Esophagus muscularis mucosa (tissue), 3 donors: ENCODE results near the gene STARD13.

ENCODE experiments used
- CTCF ChIP-seq, 3 experiments: fragments of 200-600 bp in 2 of 3; fragments of 450-650 bp in 1 of 3; sonication (generic) in 2 of 3; IDR thresholded peaks; one replicate each; pipeline ENCODE4 v1.5.1; 2017 to 2019; ENCODE audit warnings: antibody characterized with exemption in 3 of 3, mild to moderate bottlenecking in 2 of 3, moderate library complexity in 1 of 3
- EP300 ChIP-seq: sonication (generic); formaldehyde crosslinking; IDR thresholded peaks from one replicate; pipeline ENCODE4 v1.6.1; 2017; ENCODE audit warnings: antibody characterized with exemption

GRCh38 chr13:33099860-33100259, 185.7 kb downstream of the STARD13 start:
- no peak for TF ChIP-seq CTCF (IDR thresholded peaks at IDR 0.05)
- TF ChIP-seq EP300 = no peak
